Omental fat pad (tissue), 4 donors: ENCODE data around the gene ENTPD8. TPM values are rescaled to one million over a fixed set of nuclear protein-coding genes. Genes with fewer than 3 reads are reported as not detected.
A peak's percentile ranks its signal among the peaks of the same experiment; 100 is the strongest.

ENCODE experiments used
- ATAC-seq: fragments of 150-250 bp; one replicate; pipeline ENCODE4 v1.9.1; 2016; ENCODE audit warnings: mild to moderate bottlenecking, moderate library complexity; ENCODE audit not compliant: low FRiP score
- DNase-seq: peaks from one replicate; pipeline ENCODE4 v3.0.0-alpha.2; 2019; ENCODE audit warnings: low spot score
- CTCF ChIP-seq, 3 donors: fragments of 450-650 bp; IDR thresholded peaks; one replicate each; pipeline ENCODE4 v1.5.1; 2016 to 2017; ENCODE audit warnings: antibody characterized with exemption in 3 of 3, mild to moderate bottlenecking in 3 of 3, moderate library complexity in 2 of 3
- total RNA-seq, 4 donors: library from RNA; depleted of rRNA; stranded (reverse); fragments of >200 nt; gene quantifications; one replicate each; pipeline ENCODE4 v1.1.0, GENCODE V29; 2016

ENTPD8 gene
- total RNA-seq, 4 donors from 2014 or later = not detected

- no peak for DNase-seq
- TF ChIP-seq CTCF (IDR thresholded peaks at IDR 0.05) = no peak
- no peak for ATAC-seq
Observed at GRCh38 chr9:137396227-137396626, 44.9 kb downstream of the ENTPD8 start.

- no peak for ATAC-seq
- no peak for TF ChIP-seq CTCF (IDR thresholded peaks at IDR 0.05)
- no peak for DNase-seq
Observed at GRCh38 chr9:137395666-137396010, 45.5 kb downstream of the ENTPD8 start.

GRCh38 chr9:137394866-137395665 is 46.1 kb downstream of the ENTPD8 start:
- TF ChIP-seq CTCF (IDR thresholded peaks at IDR 0.05) = no peak
- no peak for DNase-seq

GRCh38 chr9:137393176-137394150 is 47.7 kb downstream of the ENTPD8 start:
- no peak for DNase-seq
- ATAC-seq = no peak
- no peak for TF ChIP-seq CTCF (IDR thresholded peaks at IDR 0.05)

More at GRCh38 chr9:137394866-137395665, 46.1 kb downstream of the ENTPD8 start:
- no peak for ATAC-seq

GRCh38 chr9:137392232-137393007 is 48.7 kb downstream of the ENTPD8 start:
- ATAC-seq = no peak
- DNase-seq = no peak
- no peak for TF ChIP-seq CTCF (IDR thresholded peaks at IDR 0.05)

- DNase-seq (no peak), ATAC-seq (peak; percentile 23)
Observed at GRCh38 chr9:137391411-137391754, 49.8 kb downstream of the ENTPD8 start.

More at GRCh38 chr9:137391411-137391754, 49.8 kb downstream of the ENTPD8 start:
- TF ChIP-seq CTCF (IDR thresholded peaks at IDR 0.05) = no peak
